Stimulated activated CD8-positive, alpha-beta memory T cell treated with anti-CD3 and anti-CD28 coated beads, Interleukin-15, amount 100 ng/mL, for 48 hours (primary cell): Measurements from ENCODE around the gene UXT.
"Not testable (repeated sequence)": the region's sequence is repeated elsewhere in the genome, so short reads cannot be mapped to it uniquely, and the experiment has no call there.

Experiments
- DNase-seq, 2 donors: peaks; one replicate each; pipeline ENCODE4 v3.0.0-alpha.2; 2020; ENCODE audit warnings: low read depth in 2 of 2

The UXT gene

DNA sequence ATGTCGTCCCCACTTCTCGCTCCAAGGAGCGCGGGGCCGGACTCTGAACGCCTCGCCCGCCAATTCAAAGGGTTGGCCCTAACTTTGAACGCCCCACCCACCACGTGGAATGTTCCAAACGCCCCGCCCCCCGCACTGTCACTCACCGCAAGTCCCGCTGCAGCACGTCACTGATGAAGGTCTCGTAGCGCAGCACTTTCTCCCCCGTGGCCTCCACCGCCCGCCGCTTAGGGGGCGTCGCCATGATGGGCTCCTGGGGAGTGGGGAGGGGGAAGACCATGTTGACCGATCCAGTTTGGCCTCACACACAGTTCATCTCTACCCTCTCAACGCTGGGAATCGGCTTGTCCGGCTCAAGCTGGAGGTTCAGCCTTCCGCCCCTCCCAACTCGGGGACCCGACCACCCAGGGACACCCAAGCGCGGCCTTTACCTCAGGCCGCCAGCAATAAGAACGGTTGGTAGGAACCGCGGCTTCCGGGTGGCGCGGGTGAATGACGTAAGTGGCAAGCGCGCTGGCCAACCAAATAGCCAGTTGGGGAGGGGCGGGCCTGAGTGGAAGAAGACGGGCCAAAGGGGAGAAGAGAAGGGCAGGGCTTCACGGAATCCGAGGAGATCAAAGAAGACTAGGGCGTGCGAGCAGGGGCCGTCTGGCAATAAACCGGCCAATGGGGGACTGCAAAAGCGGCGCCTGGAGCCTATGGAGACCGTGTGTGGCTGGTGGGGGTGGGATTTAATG is at the start of gene UXT:
TSS of gene UXT (minus strand) at position 497 of the 737 bp plus-strand sequence. CDS start at position 244, 253 bp downstream.
- DNase-seq, result peak; percentile 85 to 86

GRCh38 chrX:47707031-47707780 is 48.2 kb upstream of the UXT start:
- DNase-seq, result no peak

DNA sequence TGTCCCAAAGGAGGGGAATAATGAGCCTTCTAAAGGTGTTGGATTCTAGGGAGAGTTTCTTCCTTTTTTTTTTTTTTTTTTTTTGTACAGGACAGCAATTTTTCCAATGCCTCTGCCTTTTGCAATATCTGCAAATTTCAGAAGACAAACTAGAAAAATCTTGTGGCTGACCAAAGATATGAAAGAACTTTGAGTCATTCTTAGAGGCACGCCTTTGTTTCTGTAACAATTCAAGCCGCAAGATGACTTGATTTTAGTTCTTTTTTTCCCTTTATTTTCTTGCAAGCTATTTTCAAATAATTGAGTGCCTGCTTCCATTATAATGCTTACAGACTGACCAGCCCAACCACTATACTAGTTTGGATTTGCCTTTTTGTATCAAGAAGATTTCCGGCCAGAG is 47.6 kb upstream of the UXT start:
- no peak for DNase-seq

GRCh38 chrX:47704736-47705135 is 45.8 kb upstream of the UXT start:
- no peak for DNase-seq

GRCh38 chrX:47697181-47697580 is 38.2 kb upstream of the UXT start:
- DNase-seq, result no peak

GRCh38 chrX:47690175-47690574 is 31.2 kb upstream of the UXT start:
- DNase-seq, result no peak

- no peak for DNase-seq
Measured at GRCh38 chrX:47687263-47687662, 28.3 kb upstream of the UXT start.

DNA sequence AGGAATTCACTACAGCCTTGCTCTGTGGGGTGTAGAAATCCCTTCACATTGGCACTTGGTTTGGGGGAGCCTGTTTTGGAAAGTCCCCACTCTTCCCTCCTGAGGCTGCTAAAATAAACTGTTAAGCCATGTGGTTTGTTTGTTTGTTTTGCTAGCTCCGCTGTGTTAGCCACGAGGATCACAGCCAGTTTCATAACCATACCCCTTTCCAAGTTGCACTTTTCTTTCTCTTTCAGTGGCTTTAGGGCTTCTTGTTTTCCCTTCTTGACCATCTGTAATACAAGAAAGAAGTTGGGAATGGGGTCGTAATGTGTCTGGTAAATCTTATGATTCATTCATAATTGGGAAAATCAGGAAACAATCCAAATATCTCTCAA is 24.8 kb upstream of the UXT start:
- no peak for DNase-seq

- DNase-seq, result no peak
Measured at GRCh38 chrX:47683184-47683828, 24.3 kb upstream of the UXT start.

DNA sequence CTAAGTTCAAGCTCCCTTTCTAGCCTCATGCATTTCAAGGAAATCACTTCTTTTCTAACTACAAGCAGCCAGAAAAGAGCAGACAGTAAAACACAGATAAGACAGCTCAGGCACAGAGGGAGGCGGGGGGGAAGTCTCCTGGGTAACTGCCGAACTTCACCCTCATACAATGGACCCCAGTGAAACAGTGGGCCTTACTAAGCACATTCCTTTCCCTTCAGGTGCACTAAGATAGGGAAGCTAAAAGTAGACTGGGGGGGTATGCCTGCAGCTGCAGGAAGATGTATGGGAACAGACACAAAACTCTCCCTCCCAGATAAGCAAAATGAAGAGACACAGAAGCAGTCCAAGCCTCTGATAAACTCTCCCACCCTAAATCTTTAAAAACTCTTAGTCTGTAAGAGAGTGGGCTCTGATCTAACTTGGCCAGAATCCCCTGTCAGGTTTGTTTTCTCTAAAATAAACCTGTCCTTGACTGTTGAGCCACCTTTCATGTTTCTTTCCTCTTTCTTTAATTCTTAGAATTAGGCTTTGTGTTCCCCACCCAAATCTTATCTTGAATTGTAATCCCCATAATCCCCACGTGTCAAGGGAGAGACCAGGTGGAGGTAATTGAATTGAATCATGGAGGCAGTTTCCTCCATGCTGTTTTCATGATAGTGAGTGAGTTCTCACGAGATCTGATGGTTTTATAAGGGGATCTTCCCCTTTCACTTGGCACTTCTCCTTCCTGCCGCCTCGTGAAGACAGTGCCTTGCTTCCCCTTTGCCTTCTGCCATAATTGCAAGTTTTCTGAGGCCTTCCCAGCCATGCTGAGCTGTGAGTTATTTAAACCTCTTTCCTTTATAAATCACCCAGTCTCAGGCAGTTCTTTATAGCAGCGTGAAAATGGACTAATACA is 17.2 kb upstream of the UXT start:
- not testable (repeated sequence) for DNase-seq

GRCh38 chrX:47674776-47675175 is 15.8 kb upstream of the UXT start:
- DNase-seq, result no peak

DNA sequence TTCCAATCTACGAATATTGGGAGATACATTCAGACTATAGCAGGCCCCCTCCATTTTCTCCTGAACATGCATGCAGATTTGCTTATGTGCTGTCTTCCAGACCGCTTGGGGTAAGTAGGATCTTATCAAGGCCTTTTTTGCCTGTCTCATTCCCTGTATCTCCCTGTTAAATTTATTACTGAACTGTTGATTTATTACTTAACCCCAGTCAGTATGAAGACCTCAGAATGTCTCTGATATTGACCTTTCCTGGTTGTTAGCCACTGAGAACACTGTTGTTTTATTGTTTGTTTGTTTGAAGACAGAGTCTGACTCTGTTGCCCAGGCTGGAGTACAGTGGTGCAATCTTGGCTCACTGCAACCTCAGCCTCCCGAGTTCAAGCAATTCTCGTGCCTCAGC is 6.8 kb upstream of the UXT start:
- DNase-seq, result not testable (repeated sequence)

DNA sequence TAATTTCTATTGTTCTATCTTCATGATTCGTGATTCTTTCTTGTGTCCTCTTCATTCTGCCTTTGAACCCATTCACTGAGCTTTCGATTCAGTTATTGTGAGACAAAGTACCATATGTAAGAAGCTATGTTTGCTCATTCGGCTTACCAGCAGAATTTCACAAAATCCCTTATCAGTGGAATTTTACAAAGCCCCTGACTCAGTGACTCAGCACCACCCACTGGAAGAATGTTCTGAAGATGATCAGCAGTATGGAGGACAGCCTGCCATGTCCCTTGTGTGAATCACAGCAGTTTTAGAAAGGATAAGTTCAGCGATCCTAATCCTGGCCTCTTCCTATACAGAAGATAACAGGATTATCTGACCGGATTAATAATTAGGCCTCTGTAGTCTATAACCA is 5.8 kb upstream of the UXT start:
- no peak for DNase-seq

- DNase-seq, result peak; percentile 34 to 39
Measured at GRCh38 chrX:47662144-47662657, 3.2 kb upstream of the UXT start.

DNA sequence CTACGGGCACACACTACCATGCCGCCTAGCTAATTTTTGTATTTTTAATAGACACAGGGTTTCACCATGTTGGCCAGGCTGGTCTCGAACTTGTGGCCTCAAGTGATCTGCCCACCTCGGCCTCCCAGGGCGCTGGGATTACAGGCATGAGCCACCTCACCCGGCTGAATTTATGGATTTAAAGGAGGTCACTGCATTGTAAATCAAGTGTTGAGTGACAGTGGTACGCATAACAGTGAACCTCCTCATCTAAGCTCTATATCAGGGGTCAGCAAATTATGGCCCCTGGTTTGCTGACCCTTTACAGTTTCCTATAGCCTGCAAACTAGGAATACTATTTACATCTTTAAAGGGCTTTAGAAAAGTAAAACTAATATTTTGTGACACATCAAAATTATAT is 2.6 kb upstream of the UXT start:
- DNase-seq, result no peak

DNA sequence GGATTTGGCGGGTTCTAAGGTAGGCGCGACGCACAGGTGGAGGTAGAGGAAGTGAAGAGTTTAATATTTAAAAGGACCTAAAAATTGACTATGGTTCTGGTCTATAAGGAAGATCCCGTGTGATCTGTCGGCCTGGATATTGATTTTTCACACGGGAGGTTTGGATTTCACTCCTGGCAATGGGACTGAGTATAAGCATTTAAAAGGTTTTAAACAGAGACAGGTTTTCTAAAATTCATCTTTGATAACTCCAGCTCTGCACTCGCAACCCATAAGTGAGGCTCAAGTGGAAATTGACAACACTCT is 394 bp upstream of the UXT start:
- no peak for DNase-seq

GRCh38 chrX:47658301-47658683 is 688 bp downstream of the UXT start:
- no peak for DNase-seq

- DNase-seq, result no peak
Measured at GRCh38 chrX:47651043-47651905, 7.7 kb downstream of the UXT start.

GRCh38 chrX:47650164-47651042 is 8.6 kb downstream of the UXT start, which contains the start of gene ELK1:
Gene ELK1, minus strand, starts transcription at chrX:47650563. Its CDS starts 9,122 bp downstream, at chrX:47641441.
- DNase-seq, result peak; percentile 80 to 86

GRCh38 chrX:47649781-47650163 is 9.2 kb downstream of the UXT start:
- no peak for DNase-seq
